HUES6 (cell line): ENCODE measurements around the gene PDZD2.
"Not testable (repeated sequence)": the region's sequence is repeated elsewhere in the genome, so short reads cannot be mapped to it uniquely, and the experiment has no call there.

ENCODE experiments used
- H3K27ac ChIP-seq: 2 replicates; pipeline ENCODE4 v1.7.0; 2013; ENCODE audit warnings: low read depth, mild to moderate bottlenecking, low read length, inconsistent platforms
- H3K27me3 ChIP-seq: 2 replicates; pipeline ENCODE4 v1.6.1; 2013; ENCODE audit warnings: low read length; ENCODE audit not compliant: control insufficient read depth, insufficient read depth
- H3K36me3 ChIP-seq: 2 replicates; pipeline ENCODE4 v1.6.1; 2013; ENCODE audit warnings: low read length; ENCODE audit not compliant: control insufficient read depth, insufficient read depth
- H3K4me1 ChIP-seq: 2 replicates; pipeline ENCODE4 v1.6.1; 2013; ENCODE audit warnings: low read length; ENCODE audit not compliant: control insufficient read depth, insufficient read depth
- H3K4me3 ChIP-seq: 2 replicates; pipeline ENCODE4 v1.5.1; 2013; ENCODE audit warnings: low read depth, low read length
- H3K9ac ChIP-seq: one replicate; pipeline ENCODE4 v1.6.1; 2013; ENCODE audit warnings: mild to moderate bottlenecking, low read length
- H3K9me3 ChIP-seq: 2 replicates; pipeline ENCODE4 v1.6.1; 2013; ENCODE audit warnings: low read depth, low read length; ENCODE audit not compliant: control insufficient read depth, insufficient read depth

Gene PDZD2

DNA sequence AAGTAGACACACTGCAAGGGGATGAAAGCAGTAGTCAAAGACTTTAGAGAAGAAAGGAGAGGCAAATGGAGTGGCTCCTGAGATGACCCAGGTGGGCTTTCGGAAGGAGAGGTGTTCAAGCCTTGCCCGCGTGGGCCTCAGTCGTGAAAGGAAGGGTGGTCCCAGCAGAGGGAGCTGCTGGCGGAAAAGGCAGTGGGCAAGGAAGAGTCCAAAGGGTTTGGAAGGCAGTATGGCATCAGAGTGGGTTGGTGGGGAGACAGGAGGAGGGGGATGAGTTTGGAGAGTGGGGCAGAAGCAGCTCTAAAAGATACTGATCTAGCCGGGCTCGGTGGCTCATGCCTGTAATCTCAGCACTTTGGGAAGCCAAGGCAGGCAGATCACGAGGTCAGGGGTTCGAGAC lies 369.8 kb downstream of the PDZD2 start:
- Histone ChIP-seq H3K9me3 (no peaks in the 10 kb centered on the region), H3K27me3 (no peaks in the 10 kb centered on the region), H3K36me3 (no peaks in the 10 kb centered on the region), H3K27ac (no peak overlapping the region), H3K4me1 (peaks cover 12% of the 10 kb centered on the region), H3K4me3 (no peak overlapping the region), H3K9ac (no peak overlapping the region)

DNA sequence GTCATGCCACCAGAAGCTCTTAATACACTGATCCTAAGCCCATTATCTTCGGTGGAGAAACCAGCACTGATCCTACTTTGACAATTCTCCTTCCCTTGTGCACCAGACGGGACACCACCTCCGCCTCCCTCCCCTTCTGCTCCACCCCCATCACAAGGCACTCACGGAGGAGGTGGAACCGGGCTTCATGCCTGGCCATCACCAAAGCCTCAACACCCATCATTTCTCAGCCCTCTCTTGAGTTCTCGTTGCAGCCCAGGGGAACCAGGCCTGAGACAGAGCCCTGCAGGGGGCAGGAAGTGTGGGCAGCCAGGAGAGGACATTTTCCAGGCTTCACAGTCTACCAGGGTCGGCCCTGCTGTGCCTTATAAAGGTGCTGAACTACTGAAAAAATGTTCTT lies 374.7 kb downstream of the PDZD2 start:
- no peaks in the 10 kb centered on the region for H3K36me3 ChIP-seq
- no peak overlapping the region for H3K27ac ChIP-seq
- no peak overlapping the region for H3K9ac ChIP-seq
- peaks cover 42% of the 10 kb centered on the region for H3K4me1 ChIP-seq
- H3K4me3 ChIP-seq, result no peak overlapping the region
- H3K27me3 ChIP-seq, result no peaks in the 10 kb centered on the region
- no peaks in the 10 kb centered on the region for H3K9me3 ChIP-seq

DNA sequence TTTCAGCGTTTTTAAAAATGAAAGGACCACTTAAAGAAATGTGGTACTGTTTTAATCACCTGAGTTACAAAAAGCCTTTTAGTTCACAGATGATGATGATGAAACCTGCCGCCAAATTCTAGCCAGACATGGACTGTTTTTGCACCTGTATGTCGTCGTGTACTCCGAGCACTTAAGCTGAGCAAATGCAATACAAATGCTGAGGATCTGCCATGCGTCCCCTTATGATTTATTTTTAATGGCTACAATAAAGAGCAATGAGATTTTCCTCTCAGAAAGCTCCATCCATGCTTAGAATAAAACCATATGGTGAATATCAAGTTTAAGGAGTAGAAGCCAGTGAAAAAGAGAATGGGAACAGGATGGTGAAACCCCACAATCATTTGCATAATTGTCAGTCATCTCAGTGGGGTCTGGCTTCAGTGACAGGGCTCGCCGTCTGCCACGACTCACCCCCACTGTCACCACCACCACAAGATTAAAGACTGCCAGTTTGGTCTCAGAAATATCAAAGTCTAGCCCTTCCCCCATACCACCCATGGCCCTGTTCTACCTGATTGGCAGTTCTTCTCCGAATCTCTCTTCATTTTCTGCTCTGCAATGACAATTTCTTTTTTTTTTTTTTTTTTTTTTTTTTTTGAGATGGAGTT lies 375.3 kb downstream of the PDZD2 start:
- Histone ChIP-seq H3K27ac (no peak overlapping the region), H3K27me3 (no peaks in the 10 kb centered on the region), H3K9ac (no peak overlapping the region), H3K9me3 (no peaks in the 10 kb centered on the region), H3K4me1 (peaks cover 43% of the 10 kb centered on the region), H3K36me3 (no peaks in the 10 kb centered on the region), H3K4me3 (no peak overlapping the region)

GRCh38 chr5:32015262-32015661 lies 376.3 kb downstream of the PDZD2 start:
- H3K4me1 ChIP-seq, result peaks cover 43% of the 10 kb centered on the region
- not testable (repeated sequence) for H3K9me3 ChIP-seq, H3K9ac ChIP-seq, H3K27me3 ChIP-seq, H3K27ac ChIP-seq, H3K36me3 ChIP-seq, H3K4me3 ChIP-seq

- H3K9me3 ChIP-seq, result no peaks in the 10 kb centered on the region
Observed at GRCh38 chr5:32017692-32018367, 378.9 kb downstream of the PDZD2 start.

GRCh38 chr5:32018476-32019436 lies 379.8 kb downstream of the PDZD2 start:
- H3K4me1 ChIP-seq, result peaks cover 35% of the 10 kb centered on the region
- no peaks in the 10 kb centered on the region for H3K27me3 ChIP-seq
- H3K9ac ChIP-seq, result no peak overlapping the region
- no peak overlapping the region for H3K27ac ChIP-seq
- H3K9me3 ChIP-seq, result no peaks in the 10 kb centered on the region
- no peaks in the 10 kb centered on the region for H3K36me3 ChIP-seq
- H3K4me3 ChIP-seq, result no peak overlapping the region

More at GRCh38 chr5:32017692-32018367, 378.9 kb downstream of the PDZD2 start:
- Histone ChIP-seq H3K36me3 (no peaks in the 10 kb centered on the region), H3K4me1 (peaks cover 43% of the 10 kb centered on the region), H3K27ac (no peak overlapping the region), H3K9ac (no peak overlapping the region), H3K4me3 (no peak overlapping the region), H3K27me3 (no peaks in the 10 kb centered on the region)

- Histone ChIP-seq H3K27me3 (no peaks in the 10 kb centered on the region), H3K4me3 (no peak overlapping the region), H3K4me1 (peaks cover 29% of the 10 kb centered on the region), H3K9me3 (no peaks in the 10 kb centered on the region), H3K36me3 (no peaks in the 10 kb centered on the region), H3K27ac (no peak overlapping the region), H3K9ac (no peak overlapping the region)
Observed at GRCh38 chr5:32020271-32020670, 381.3 kb downstream of the PDZD2 start.

GRCh38 chr5:32020946-32021345 lies 382.0 kb downstream of the PDZD2 start:
- Histone ChIP-seq H3K9me3 (no peaks in the 10 kb centered on the region), H3K27me3 (no peaks in the 10 kb centered on the region), H3K4me3 (no peak overlapping the region), H3K4me1 (peaks cover 27% of the 10 kb centered on the region), H3K9ac (no peak overlapping the region), H3K36me3 (no peaks in the 10 kb centered on the region), H3K27ac (no peak overlapping the region)

DNA sequence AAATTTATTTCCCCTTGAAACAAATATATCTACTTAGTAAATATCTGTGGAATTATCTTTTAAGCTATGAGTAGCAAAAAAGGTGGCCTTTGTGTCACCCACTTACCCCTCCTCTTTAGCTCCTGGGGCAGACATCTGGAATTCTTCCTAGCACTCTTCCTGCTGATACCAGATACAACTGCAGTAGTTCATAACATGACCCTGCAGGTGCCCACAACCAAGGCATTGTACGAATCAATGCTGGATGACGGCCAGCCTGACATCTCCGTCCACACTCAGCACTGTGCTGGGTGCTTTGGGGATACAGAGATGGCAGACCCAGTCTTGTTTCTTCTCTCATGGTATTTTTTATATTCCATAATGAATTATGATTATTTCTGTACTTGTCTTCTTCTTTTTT lies 382.8 kb downstream of the PDZD2 start:
- Histone ChIP-seq H3K27me3 (no peaks in the 10 kb centered on the region), H3K9ac (no peak overlapping the region), H3K36me3 (no peaks in the 10 kb centered on the region), H3K9me3 (no peaks in the 10 kb centered on the region), H3K4me1 (peaks cover 18% of the 10 kb centered on the region), H3K4me3 (no peak overlapping the region), H3K27ac (no peak overlapping the region)

DNA sequence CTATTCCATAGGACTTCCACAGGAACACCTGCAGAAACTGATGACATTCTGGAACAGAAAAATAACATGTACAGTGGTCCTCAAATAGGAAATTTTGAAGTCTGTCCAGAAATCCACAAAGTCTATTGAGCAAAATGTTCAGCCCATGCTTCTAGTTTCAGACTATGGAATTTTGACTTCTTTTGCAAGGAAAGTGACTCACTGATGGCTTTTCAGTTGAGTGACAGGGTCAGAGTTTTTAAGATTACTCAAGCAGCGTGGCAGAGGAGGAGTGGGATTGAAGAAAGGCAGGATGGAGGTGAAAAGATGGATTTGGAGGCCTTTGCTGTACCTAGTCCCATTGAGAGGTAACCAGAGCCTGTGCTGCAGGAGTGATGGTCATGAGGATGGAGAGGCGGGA lies 383.7 kb downstream of the PDZD2 start:
- Histone ChIP-seq H3K27ac (no peak overlapping the region), H3K36me3 (no peaks in the 10 kb centered on the region), H3K27me3 (no peaks in the 10 kb centered on the region), H3K9ac (no peak overlapping the region), H3K4me3 (no peak overlapping the region), H3K4me1 (peaks cover 17% of the 10 kb centered on the region), H3K9me3 (no peaks in the 10 kb centered on the region)

DNA sequence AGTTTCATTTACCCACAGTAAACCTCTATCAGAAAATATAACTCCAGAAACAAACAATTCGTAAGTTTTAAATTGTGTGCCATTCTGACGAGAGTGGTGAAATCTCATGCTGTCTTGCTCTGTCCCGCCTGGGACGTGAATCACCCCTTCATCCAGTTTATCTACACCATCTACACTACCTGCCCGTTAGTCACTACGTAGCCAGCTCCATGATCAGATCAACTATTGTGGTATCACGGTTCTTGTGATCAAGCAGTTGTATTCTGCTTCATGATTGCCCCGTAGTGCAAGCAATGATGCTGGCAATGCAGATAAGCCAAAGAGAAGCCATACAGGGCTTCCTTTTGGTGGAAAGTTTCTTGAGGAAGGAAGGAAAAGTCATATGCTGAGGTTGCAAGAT lies 384.9 kb downstream of the PDZD2 start:
- H3K27ac ChIP-seq, result no peak overlapping the region
- no peak overlapping the region for H3K4me3 ChIP-seq
- H3K9ac ChIP-seq, result no peak overlapping the region
- no peaks in the 10 kb centered on the region for H3K36me3 ChIP-seq
- H3K4me1 ChIP-seq, result peaks cover 13% of the 10 kb centered on the region
- H3K9me3 ChIP-seq, result no peaks in the 10 kb centered on the region
- no peaks in the 10 kb centered on the region for H3K27me3 ChIP-seq
